Measurements from ENCODE around the gene SLC5A1. TPM values are rescaled to one million over a fixed set of nuclear protein-coding genes. Genes with fewer than 3 reads are reported as not detected.

Gene SLC5A1
- total RNA-seq, 1 donor from 2014 or later: 1.1 TPM

DNA sequence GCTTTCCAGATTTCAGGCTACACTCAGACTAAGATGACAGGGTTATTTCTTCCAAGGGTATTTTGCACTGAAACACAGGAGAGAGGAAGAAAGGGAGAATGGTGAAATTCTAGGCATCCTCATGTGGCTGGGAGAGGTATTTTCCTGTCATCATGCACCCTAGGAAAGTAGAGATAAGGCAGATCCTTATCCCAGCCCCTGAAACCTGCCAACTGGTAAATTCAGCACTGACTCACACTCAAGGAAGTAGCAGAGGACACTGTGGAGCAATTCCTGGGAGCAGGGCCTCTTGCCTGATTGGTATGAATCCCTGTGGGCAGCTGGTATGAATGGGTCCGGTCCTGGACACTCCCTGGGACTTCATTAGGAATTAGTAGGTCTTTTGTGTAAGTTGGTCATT, 37.6 kb upstream of the SLC5A1 start:
- TF ChIP-seq, protein P1, sequence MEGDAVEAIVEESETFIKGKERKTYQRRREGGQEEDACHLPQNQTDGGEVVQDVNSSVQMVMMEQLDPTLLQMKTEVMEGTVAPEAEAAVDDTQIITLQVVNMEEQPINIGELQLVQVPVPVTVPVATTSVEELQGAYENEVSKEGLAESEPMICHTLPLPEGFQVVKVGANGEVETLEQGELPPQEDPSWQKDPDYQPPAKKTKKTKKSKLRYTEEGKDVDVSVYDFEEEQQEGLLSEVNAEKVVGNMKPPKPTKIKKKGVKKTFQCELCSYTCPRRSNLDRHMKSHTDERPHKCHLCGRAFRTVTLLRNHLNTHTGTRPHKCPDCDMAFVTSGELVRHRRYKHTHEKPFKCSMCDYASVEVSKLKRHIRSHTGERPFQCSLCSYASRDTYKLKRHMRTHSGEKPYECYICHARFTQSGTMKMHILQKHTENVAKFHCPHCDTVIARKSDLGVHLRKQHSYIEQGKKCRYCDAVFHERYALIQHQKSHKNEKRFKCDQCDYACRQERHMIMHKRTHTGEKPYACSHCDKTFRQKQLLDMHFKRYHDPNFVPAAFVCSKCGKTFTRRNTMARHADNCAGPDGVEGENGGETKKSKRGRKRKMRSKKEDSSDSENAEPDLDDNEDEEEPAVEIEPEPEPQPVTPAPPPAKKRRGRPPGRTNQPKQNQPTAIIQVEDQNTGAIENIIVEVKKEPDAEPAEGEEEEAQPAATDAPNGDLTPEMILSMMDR (conservative IDR thresholded peaks at IDR 0.05): no peak
- no peaks in the 10 kb centered on the region for H3K36me3 Mint-ChIP-seq
- H3K9me3 Mint-ChIP-seq: no peaks in the 10 kb centered on the region
- no peak for DNase-seq (ENCODE audit: extremely low spot score, unreplicated experiment)
- no peak overlapping the region for H3K27ac Mint-ChIP-seq
- no peaks in the 10 kb centered on the region for H3K4me1 Mint-ChIP-seq (ENCODE audit: unreplicated experiment)
- no peak overlapping the region for H3K4me3 Mint-ChIP-seq
- no peaks in the 10 kb centered on the region for H3K27me3 Mint-ChIP-seq

- Mint-ChIP-seq H3K9me3 (peaks cover 7% of the 10 kb centered on the region), H3K27me3 (peaks cover 5% of the 10 kb centered on the region), H3K4me1 (ENCODE audit: unreplicated experiment) (no peaks in the 10 kb centered on the region), H3K4me3 (no peak overlapping the region), H3K36me3 (peaks cover 4% of the 10 kb centered on the region), H3K27ac (no peak overlapping the region)
- TF ChIP-seq, protein P1 (conservative IDR thresholded peaks at IDR 0.05): no peak
- DNase-seq (ENCODE audit: extremely low spot score, unreplicated experiment): no peak
These were observed 29.9 kb upstream of the SLC5A1 start for GRCh38 chr22:32013200-32013599.

DNA sequence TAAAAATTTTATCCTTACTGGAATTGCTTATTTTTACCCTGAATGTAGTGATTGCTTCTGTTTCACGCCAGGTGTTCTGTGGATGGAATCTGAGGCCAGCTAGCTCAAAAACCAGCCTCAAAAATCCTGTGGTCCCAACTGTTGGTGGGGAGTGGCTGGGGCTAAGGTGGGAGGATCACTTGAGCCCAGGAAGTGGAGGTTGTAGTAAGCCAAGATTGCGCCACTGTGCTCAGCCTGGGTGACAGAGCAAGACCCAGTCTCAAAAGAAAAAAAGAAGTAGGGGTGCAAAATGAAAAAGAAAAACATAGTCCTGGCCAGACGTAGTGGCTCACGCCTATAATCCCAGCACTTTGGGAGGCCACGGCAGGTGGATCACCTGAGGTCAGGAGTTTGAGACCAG, 27.0 kb upstream of the SLC5A1 start:
- Mint-ChIP-seq H3K9me3 (peaks cover 7% of the 10 kb centered on the region), H3K4me3 (no peak overlapping the region), H3K27me3 (peaks cover 5% of the 10 kb centered on the region), H3K4me1 (ENCODE audit: unreplicated experiment) (no peaks in the 10 kb centered on the region), H3K36me3 (peaks cover 4% of the 10 kb centered on the region), H3K27ac (no peak overlapping the region)
- TF ChIP-seq, protein P1 (conservative IDR thresholded peaks at IDR 0.05): no peak
- no peak for DNase-seq (ENCODE audit: extremely low spot score, unreplicated experiment)

GRCh38 chr22:32018056-32018455, 25.0 kb upstream of the SLC5A1 start:
- Mint-ChIP-seq H3K4me3 (no peak overlapping the region), H3K4me1 (ENCODE audit: unreplicated experiment) (no peaks in the 10 kb centered on the region), H3K9me3 (peaks cover 7% of the 10 kb centered on the region), H3K36me3 (peaks cover 4% of the 10 kb centered on the region), H3K27me3 (peaks cover 8% of the 10 kb centered on the region), H3K27ac (no peak overlapping the region)
- TF ChIP-seq, protein P1 (conservative IDR thresholded peaks at IDR 0.05): no peak
- no peak for DNase-seq (ENCODE audit: extremely low spot score, unreplicated experiment)

DNA sequence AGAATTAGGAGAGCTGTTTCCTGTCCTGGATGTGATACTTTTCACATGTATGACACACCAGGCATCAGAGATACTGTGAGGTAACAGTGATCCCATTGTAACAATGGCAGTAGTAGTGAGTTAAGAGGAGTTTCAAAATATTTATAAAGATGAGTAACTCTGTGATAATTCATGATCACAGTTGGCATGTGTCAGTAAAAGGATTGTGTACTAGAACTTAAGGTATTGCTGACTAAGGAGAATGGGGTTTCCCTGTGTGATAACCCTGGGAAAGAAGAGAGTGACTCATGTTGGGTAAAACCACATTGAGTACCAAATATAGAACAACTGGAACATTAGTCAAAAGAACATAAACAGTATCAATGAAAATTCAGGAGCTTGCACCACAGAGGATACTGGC, 22.9 kb upstream of the SLC5A1 start:
- no peaks in the 10 kb centered on the region for H3K9me3 Mint-ChIP-seq
- H3K4me1 Mint-ChIP-seq (ENCODE audit: unreplicated experiment): no peaks in the 10 kb centered on the region
- H3K27me3 Mint-ChIP-seq: peaks cover 8% of the 10 kb centered on the region
- H3K27ac Mint-ChIP-seq: no peak overlapping the region
- DNase-seq (ENCODE audit: extremely low spot score, unreplicated experiment): no peak
- H3K4me3 Mint-ChIP-seq: no peak overlapping the region
- H3K36me3 Mint-ChIP-seq: no peaks in the 10 kb centered on the region
- TF ChIP-seq, protein P1 (conservative IDR thresholded peaks at IDR 0.05): no peak

- Mint-ChIP-seq H3K9me3 (no peaks in the 10 kb centered on the region), H3K36me3 (no peaks in the 10 kb centered on the region), H3K4me1 (ENCODE audit: unreplicated experiment) (no peaks in the 10 kb centered on the region)
These were observed 21.3 kb upstream of the SLC5A1 start for GRCh38 chr22:32021716-32022115.

More at GRCh38 chr22:32021716-32022115, 21.3 kb upstream of the SLC5A1 start:
- no peak for DNase-seq (ENCODE audit: extremely low spot score, unreplicated experiment)
- peaks cover 11% of the 10 kb centered on the region for H3K27me3 Mint-ChIP-seq
- TF ChIP-seq, protein P1 (conservative IDR thresholded peaks at IDR 0.05): no peak
- H3K27ac Mint-ChIP-seq: no peak overlapping the region
- no peak overlapping the region for H3K4me3 Mint-ChIP-seq
